K562 (cell line): ENCODE results near the gene REEP3. TPM values are rescaled to one million over a fixed set of nuclear protein-coding genes. Genes with fewer than 3 reads are reported as not detected.

Experiments
- ATAC-seq: fragments of 200-7000 bp; cut with Tn5 transposase; 3 replicates; pipeline ENCODE4 v1.9.1; 2020; ENCODE audit warnings: moderate library complexity
- BruUV-seq: library from RNA; stranded (reverse); fragments of 400-500 nt; replicated peaks from 2 replicates; lab custom pipeline; 2021; lab: Mats Ljungman, UMichigan
- CTCF ChIA-PET: fragments of 300-600 bp; formaldehyde crosslinking; extraction: SDS; loops from one replicate; lab custom pipeline; 2021; ENCODE audit warnings: low intra/inter-chr PET ratio; lab: Yijun Ruan, JAX
- POLR2A ChIA-PET: fragments of 300-600, 350-650 bp; sonication (Branson Sonifier 250); formaldehyde crosslinking; extraction: SDS; loops from one replicate; lab custom pipeline; 2021; ENCODE audit warnings: antibody characterized with exemption, inconsistent platforms; lab: Yijun Ruan, JAX
- DNase-seq, 4 experiments: peaks; one replicate each; pipeline versions ENCODE4 v3.0.0 to v3.0.0-alpha.2; 2011 to 2018; ENCODE audit warnings: low spot score in 3 of 4, mixed read lengths in 3 of 4; ENCODE audit errors: extremely low read depth in 1 of 4
- FAIRE-seq: peaks from 2 replicates; lab custom pipeline; 2011; peaks lifted over from hg19 to GRCh38; lab: Jason Lieb, UNC
- H2AFZ ChIP-seq: 2 replicates; pipeline ENCODE4 v1.6.0; 2011; ENCODE audit warnings: low read depth, low read length, control low read depth, inconsistent platforms
- H3K27ac ChIP-seq: fragments of 200-600 bp; 3 replicates; pipeline ENCODE4 v1.8.0; 2011; ENCODE audit warnings: low read depth, mild to moderate bottlenecking, control low read depth, inconsistent platforms, low read length, moderate library complexity, mixed read lengths; ENCODE audit errors: extremely low read depth
- H3K27me3 ChIP-seq, 2 experiments: fragments of 300-600 bp in 1 of 2; 2 replicates in 1 of 2; 3 replicates in 1 of 2; pipeline versions ENCODE4 v1.6.0 to v1.8.0; 2011; ENCODE audit warnings: inconsistent platforms in 2 of 2, low read length in 2 of 2, mild to moderate bottlenecking in 1 of 2, mixed read lengths in 1 of 2, moderate library complexity in 1 of 2; ENCODE audit not compliant: control insufficient read depth in 2 of 2, insufficient read depth in 2 of 2
- H3K36me3 ChIP-seq: fragments of 300-600 bp; 3 replicates; pipeline ENCODE4 v1.8.0; 2011; ENCODE audit warnings: mild to moderate bottlenecking, low read length, inconsistent platforms; ENCODE audit not compliant: control insufficient read depth, insufficient read depth
- H3K4me1 ChIP-seq, 2 experiments: fragments of 200-600 bp in 1 of 2; replicated peaks in 1 of 2; 2 replicates in 1 of 2; 3 replicates in 1 of 2; pipeline versions ENCODE4 v1.5.1 to v1.8.0; 2011; ENCODE audit warnings: inconsistent platforms in 2 of 2, low read length in 2 of 2, mild to moderate bottlenecking in 1 of 2, mixed read lengths in 1 of 2, moderate library complexity in 1 of 2; ENCODE audit not compliant: control insufficient read depth in 2 of 2, insufficient read depth in 2 of 2
- H3K4me2 ChIP-seq: 2 replicates; pipeline ENCODE4 v1.6.1; 2011; ENCODE audit warnings: low read length, control low read depth, inconsistent platforms, mixed read lengths; ENCODE audit not compliant: insufficient read depth
- H3K4me3 ChIP-seq: fragments of 200-600 bp; sonication (generic), shearing (Covaris generic); 2 replicates; pipeline ENCODE4 v1.5.1; 2016; ENCODE audit warnings: control low read depth, inconsistent platforms
- H3K79me2 ChIP-seq: fragments of 200-600 bp; 3 replicates; pipeline ENCODE4 v1.8.0; 2011; ENCODE audit warnings: low read length, inconsistent platforms; ENCODE audit not compliant: control insufficient read depth, insufficient read depth
- H3K9ac ChIP-seq, 2 experiments: 2 replicates each; pipeline versions ENCODE4 v1.6.0 to v1.6.1; 2011; ENCODE audit warnings: low read depth in 2 of 2, low read length in 2 of 2, control low read depth in 1 of 2, inconsistent platforms in 1 of 2, mild to moderate bottlenecking in 1 of 2, mixed read lengths in 1 of 2; ENCODE audit not compliant: insufficient read depth in 1 of 2
- H3K9me1 ChIP-seq: one replicate; pipeline ENCODE4 v1.6.0; 2011; ENCODE audit warnings: inconsistent platforms, mild to moderate bottlenecking, low read length, moderate library complexity; ENCODE audit not compliant: control insufficient read depth, insufficient read depth
- H3K9me3 ChIP-seq: replicated peaks from 2 replicates; pipeline ENCODE4 v1.5.1; 2011; ENCODE audit warnings: low read depth, low read length, inconsistent platforms; ENCODE audit not compliant: control insufficient read depth, insufficient read depth
- H4K20me1 ChIP-seq: replicated peaks from 2 replicates; pipeline ENCODE4 v1.6.1; 2011; ENCODE audit warnings: low read length, inconsistent platforms, mixed read lengths; ENCODE audit not compliant: control insufficient read depth, insufficient read depth
- CBFA2T3 ChIP-seq: fragments of 450-650 bp; IDR thresholded peaks from 2 replicates; pipeline ENCODE4 v1.6.1; 2017
- FOXK2 ChIP-seq, 2 experiments: fragments of 450-650 bp; IDR thresholded peaks in 1 of 2; conservative IDR thresholded peaks in 1 of 2; 2 replicates each; pipeline ENCODE4 v1.6.1; 2016; ENCODE audit warnings: low read depth in 2 of 2, mild to moderate bottlenecking in 1 of 2
- HNRNPL ChIP-seq: fragments of 200-400 bp; formaldehyde crosslinking; IDR thresholded peaks from 2 replicates; pipeline ENCODE4 v1.6.1; 2017; ENCODE audit warnings: low read depth, mild to moderate bottlenecking, low read length
- RBM17 ChIP-seq: fragments of 200-400 bp; formaldehyde crosslinking; IDR thresholded peaks from 2 replicates; pipeline ENCODE4 v1.6.1; 2017; ENCODE audit warnings: low read depth, mild to moderate bottlenecking, low read length, borderline replicate concordance
- ZNF24 ChIP-seq: fragments of 450-650 bp; IDR thresholded peaks from 2 replicates; pipeline ENCODE4 v1.6.1; 2016
- ZNF740 ChIP-seq, 3 experiments: fragments of 200-800 bp in 1 of 3; sonication (Bioruptor generic) in 1 of 3; sonication (generic) in 1 of 3; formaldehyde crosslinking in 1 of 3; IDR thresholded peaks; 2 replicates each; pipeline versions ENCODE4 v1.6.1 to v1.8.0; 2016 to 2022; ENCODE audit warnings: mild to moderate bottlenecking in 2 of 3, missing compliant biosample characterization in 2 of 3, missing genetic modification characterization in 2 of 3, missing genetic modification reagents in 1 of 3
- WGBS: fragments of 100-300 bp; shearing (Covaris generic); methylation state at CpG from one replicate; pipeline ENCODE4 v1.1.6; 2016; ENCODE audit warnings: low coverage, mixed read lengths; ENCODE audit not compliant: insufficient coverage; ENCODE audit errors: missing lambda C conversion rate; 5-methylcytosine and 5-hydroxymethylcytosine counted together
- in situ Hi-C: fragments of 300-500 bp; cut with MboI; formaldehyde crosslinking; loops from 4 replicates; pipeline ENCODE4 v1.15.0; 2018; ENCODE audit warnings: inconsistent platforms, mixed read lengths
- intact Hi-C: fragments of 100-400 bp; cut with micrococcal nuclease; formaldehyde crosslinking; loops from 2 replicates; pipeline ENCODE4 v1.14.2; 2022
- polyA plus RNA-seq, 8 experiments: library from polyadenylated mRNA; depleted of rRNA in 4 of 8; stranded (reverse) in 5 of 8; unstranded in 3 of 8; fragments of >200 nt; fragmentation: Nextera tagmentation in 2 of 8; fragmentation: Illumina TruSeq in 1 of 8; extraction: Ambion mirVana in 2 of 8; extraction: Trizol in 1 of 8; gene quantifications; 2 replicates each; pipeline versions ENCODE4 v1.2.1 to v1.2.3, GENCODE V29; 2011 to 2014; ENCODE audit warnings: inconsistent platforms in 1 of 8, missing spikeins in 1 of 8
- total RNA-seq, 7 experiments: library from RNA; depleted of rRNA in 6 of 7; stranded (reverse); fragments of >200 nt in 6 of 7; fragmentation: Illumina TruSeq in 2 of 7; extraction: Trizol in 2 of 7; gene quantifications; 2 replicates each; pipeline versions ENCODE4 v1.2.1 to v1.2.3, GENCODE V29; 2011 to 2021; ENCODE audit warnings: low replicate concordance in 1 of 7

REEP3 gene
- total and polyA plus RNA-seq, 9 of the 15 experiments (the other 6 are each of a cell fraction or from before 2014, with no cell fraction given), result 3.4 to 13.4 (median 9.2) TPM

- no peak overlapping the region for H3K4me2 ChIP-seq
- H3K9me3 ChIP-seq, result no peaks in the 10 kb centered on the region
- no peak for TF ChIP-seq RBM17
- no peak for TF ChIP-seq HNRNPL
- no peak for TF ChIP-seq ZNF740 (CRISPR knock-in tag; IDR thresholded peaks at IDR 0.05)
- TF ChIP-seq ZNF740 (tag; IDR thresholded peaks at IDR 0.05), result no peak
- TF ChIP-seq FOXK2 (conservative IDR thresholded peaks at IDR 0.05 in 1 of 2, IDR thresholded peaks at IDR 0.05 in 1 of 2; ENCODE audit: low read depth in 2 of 2), result no peak
- no peak for TF ChIP-seq CBFA2T3
- TF ChIP-seq ZNF24, result no peak
- TF ChIP-seq, all 486 proteins: peak for 0
- no TSS peak for BruUV-seq
- Histone ChIP-seq H2AFZ (no peak overlapping the region), H3K27me3 (no peaks in the 10 kb centered on the region), H3K4me3 (no peak overlapping the region), H4K20me1 (0 out of 2 replicates have a peak, but pooled peaks cover 3% of the 10 kb centered on the region), H3K36me3 (no peaks in the 10 kb centered on the region), H3K9me1 (no peaks in the 10 kb centered on the region), H3K9ac (no peak overlapping the region), H3K79me2 (peaks cover 6% of the 10 kb centered on the region; the same call in 1 of the 3 replicates), H3K27ac (no peak overlapping the region), H3K4me1 (peaks cover 9 to 14% of the 10 kb centered on the region in 2 experiments; a peak in 4 of 5 replicates)
- ATAC-seq (no peak), FAIRE-seq (no peak), DNase-seq (no peak)
- in situ Hi-C loops, result no loop called here
- ChIA-PET POLR2A (interaction anchor here (0.6 to 1.6 kb wide), 2 partner anchors 9 to 290 kb away, joined by 3 to 4 read pairs; no protein-coding TSS in a partner anchor), CTCF (no interaction called here)
- 100% methylated on average over 4 of the region's 4 CpGs for WGBS
- intact Hi-C loops, result no loop called here
Observed at GRCh38 chr10:63587191-63587590, 66.0 kb downstream of the REEP3 start.
